Stimulated activated CD8-positive, alpha-beta memory T cell treated with anti-CD3 and anti-CD28 coated beads, Interleukin-12 subunit alpha, Interleukin-12 subunit beta, amount 100 ng/mL, for 24 hours (primary cell): ENCODE data around the gene LAMB3.

Source experiments
- DNase-seq: peaks from one replicate; pipeline ENCODE4 v3.0.0-alpha.2; 2020; ENCODE audit errors: extremely low read depth

LAMB3 gene

GRCh38 chr1:209662879-209663327 is 10.7 kb upstream of the LAMB3 start:
- no peak for DNase-seq

- no peak for DNase-seq
Observed at GRCh38 chr1:209661071-209661470, 8.8 kb upstream of the LAMB3 start.

GRCh38 chr1:209659909-209660308 is 7.7 kb upstream of the LAMB3 start:
- DNase-seq: no peak

GRCh38 chr1:209657918-209658317 is 5.7 kb upstream of the LAMB3 start:
- no peak for DNase-seq

GRCh38 chr1:209657140-209657879 is 5.1 kb upstream of the LAMB3 start:
- DNase-seq: no peak

- DNase-seq: no peak
Observed at GRCh38 chr1:209655411-209656231, 3.4 kb upstream of the LAMB3 start.

- DNase-seq: no peak
Observed at GRCh38 chr1:209653915-209654351, 1.7 kb upstream of the LAMB3 start.

- no peak for DNase-seq
Observed at GRCh38 chr1:209652873-209653401, 712 bp upstream of the LAMB3 start.

- peak; percentile 35 for DNase-seq
Observed at GRCh38 chr1:209651138-209651587, 1.1 kb downstream of the LAMB3 start.

- DNase-seq: no peak
Observed at GRCh38 chr1:209650454-209650853, 1.8 kb downstream of the LAMB3 start.

- DNase-seq: no peak
Observed at GRCh38 chr1:209648931-209649776, 3.1 kb downstream of the LAMB3 start.

- DNase-seq: no peak
Observed at GRCh38 chr1:209648346-209648745, 3.9 kb downstream of the LAMB3 start.

- DNase-seq: no peak
Observed at GRCh38 chr1:209647156-209647555, 5.1 kb downstream of the LAMB3 start.

GRCh38 chr1:209646558-209646957 is 5.7 kb downstream of the LAMB3 start:
- no peak for DNase-seq

GRCh38 chr1:209645574-209646452 is 6.4 kb downstream of the LAMB3 start:
- no peak for DNase-seq

GRCh38 chr1:209643285-209644020 is 8.8 kb downstream of the LAMB3 start:
- DNase-seq: no peak

- no peak for DNase-seq
Observed at GRCh38 chr1:209642816-209643215, 9.4 kb downstream of the LAMB3 start.

GRCh38 chr1:209641832-209642172 is 10.4 kb downstream of the LAMB3 start:
- no peak for DNase-seq

- DNase-seq: no peak
Observed at GRCh38 chr1:209635850-209636249, 16.4 kb downstream of the LAMB3 start.
